Activated CD8-positive, alpha-beta memory T cell treated with anti-CD3 and anti-CD28 coated beads, Interleukin-2, amount 50 U/mL, for 1 hour (primary cell): ENCODE results near the gene ACSL3.

ENCODE experiments used
- DNase-seq: peaks from one replicate; pipeline ENCODE4 v3.0.0-alpha.2; 2020; ENCODE audit errors: extremely low read depth

Gene ACSL3

GRCh38 chr2:222879604-222879933, 18.7 kb downstream of the ACSL3 start:
- no peak for DNase-seq

- no peak for DNase-seq
Measured at GRCh38 chr2:222882484-222882928, 21.7 kb downstream of the ACSL3 start.

GRCh38 chr2:222883420-222883819, 22.6 kb downstream of the ACSL3 start:
- no peak for DNase-seq

GRCh38 chr2:222884114-222884771, 23.4 kb downstream of the ACSL3 start:
- no peak for DNase-seq

- no peak for DNase-seq
Measured at GRCh38 chr2:222884805-222885424, 24.1 kb downstream of the ACSL3 start.

- no peak for DNase-seq
Measured at GRCh38 chr2:222887124-222887523, 26.3 kb downstream of the ACSL3 start.

GRCh38 chr2:222888716-222889115, 27.9 kb downstream of the ACSL3 start:
- no peak for DNase-seq

GRCh38 chr2:222891890-222892289, 31.1 kb downstream of the ACSL3 start:
- DNase-seq, result no peak

- no peak for DNase-seq
Measured at GRCh38 chr2:222892321-222892720, 31.5 kb downstream of the ACSL3 start.

- DNase-seq, result no peak
Measured at GRCh38 chr2:222892761-222893160, 31.9 kb downstream of the ACSL3 start.

GRCh38 chr2:222893716-222894115, 32.9 kb downstream of the ACSL3 start:
- no peak for DNase-seq

GRCh38 chr2:222895144-222895543, 34.3 kb downstream of the ACSL3 start:
- DNase-seq, result no peak

GRCh38 chr2:222897898-222898297, 37.1 kb downstream of the ACSL3 start:
- no peak for DNase-seq

- DNase-seq, result no peak
Measured at GRCh38 chr2:222899413-222900181, 38.8 kb downstream of the ACSL3 start.

- DNase-seq, result no peak
Measured at GRCh38 chr2:222900354-222900753, 39.5 kb downstream of the ACSL3 start.

- no peak for DNase-seq
Measured at GRCh38 chr2:222902660-222903059, 41.8 kb downstream of the ACSL3 start.

- DNase-seq, result no peak
Measured at GRCh38 chr2:222903234-222904220, 42.7 kb downstream of the ACSL3 start.

- no peak for DNase-seq
Measured at GRCh38 chr2:222904557-222905258, 43.9 kb downstream of the ACSL3 start.

- no peak for DNase-seq
Measured at GRCh38 chr2:222907048-222907447, 46.2 kb downstream of the ACSL3 start.

- DNase-seq, result no peak
Measured at GRCh38 chr2:222907790-222908441, 47.1 kb downstream of the ACSL3 start.

GRCh38 chr2:222909286-222909685, 48.5 kb downstream of the ACSL3 start:
- no peak for DNase-seq
